Astrocyte (in vitro differentiated cells and primary cell): ENCODE measurements around the gene SBNO2. TPM values are rescaled to one million over a fixed set of nuclear protein-coding genes. Genes with fewer than 3 reads are reported as not detected.
A peak's percentile ranks its signal among the peaks of the same experiment; 100 is the strongest.

Experiments used
- DNase-seq: peaks from one replicate; pipeline ENCODE4 v3.0.0-alpha.2; 2010; ENCODE audit warnings: low read depth
- FAIRE-seq: peaks from 2 replicates; lab custom pipeline; 2011; peaks lifted over from hg19 to GRCh38; lab: Jason Lieb, UNC
- H2AFZ ChIP-seq: 2 replicates; pipeline ENCODE4 v1.6.0; 2012; ENCODE audit warnings: low read depth, low read length, inconsistent platforms
- H3K27ac ChIP-seq: 2 replicates; pipeline ENCODE4 v1.5.1; 2011; ENCODE audit warnings: low read depth, low read length, inconsistent platforms
- H3K27me3 ChIP-seq: 2 replicates; pipeline ENCODE4 v1.6.0; 2011; ENCODE audit warnings: low read length, inconsistent platforms; ENCODE audit not compliant: insufficient read depth
- H3K36me3 ChIP-seq: 2 replicates; pipeline ENCODE4 v1.5.1; 2011; ENCODE audit warnings: low read length, inconsistent platforms; ENCODE audit not compliant: insufficient read depth
- H3K4me1 ChIP-seq: 2 replicates; pipeline ENCODE4 v1.5.1; 2011; ENCODE audit warnings: low read length, inconsistent platforms; ENCODE audit not compliant: insufficient read depth
- H3K4me2 ChIP-seq: 2 replicates; pipeline ENCODE4 v1.6.0; 2012; ENCODE audit warnings: low read length, inconsistent platforms
- H3K4me3 ChIP-seq: 2 replicates; pipeline ENCODE4 v1.5.1; 2011; ENCODE audit warnings: low read depth, mild to moderate bottlenecking, low read length, inconsistent platforms; ENCODE audit not compliant: insufficient read depth
- H3K79me2 ChIP-seq: 2 replicates; pipeline ENCODE4 v1.6.0; 2012; ENCODE audit warnings: mild to moderate bottlenecking, low read length, inconsistent platforms; ENCODE audit not compliant: insufficient read depth
- H3K9ac ChIP-seq: 2 replicates; pipeline ENCODE4 v1.6.0; 2012; ENCODE audit warnings: mild to moderate bottlenecking, low read length, inconsistent platforms
- H3K9me3 ChIP-seq: 2 replicates; pipeline ENCODE4 v1.5.1; 2012; ENCODE audit warnings: low read depth, mild to moderate bottlenecking, low read length, inconsistent platforms; ENCODE audit not compliant: insufficient read depth
- H4K20me1 ChIP-seq: 2 replicates; pipeline ENCODE4 v1.6.0; 2012; ENCODE audit warnings: low read length, inconsistent platforms; ENCODE audit not compliant: insufficient read depth
- H3K27ac Mint-ChIP-seq: one replicate; pipeline ENCODE4 v1.8.0; 2021; ENCODE audit warnings: mild to moderate bottlenecking, mixed read lengths; ENCODE audit not compliant: unreplicated experiment
- H3K27me3 Mint-ChIP-seq: one replicate; pipeline ENCODE4 v1.8.0; 2021; ENCODE audit warnings: low read depth, mixed read lengths; ENCODE audit not compliant: unreplicated experiment
- H3K36me3 Mint-ChIP-seq: one replicate; pipeline ENCODE4 v1.8.0; 2021; ENCODE audit warnings: low read depth, mixed read lengths; ENCODE audit not compliant: unreplicated experiment
- H3K4me1 Mint-ChIP-seq: one replicate; pipeline ENCODE4 v1.8.0; 2021; ENCODE audit warnings: low read depth, mixed read lengths; ENCODE audit not compliant: unreplicated experiment
- H3K4me3 Mint-ChIP-seq: one replicate; pipeline ENCODE4 v1.8.0; 2021; ENCODE audit warnings: mild to moderate bottlenecking, moderate library complexity, mixed read lengths; ENCODE audit not compliant: unreplicated experiment
- H3K9me3 Mint-ChIP-seq: one replicate; pipeline ENCODE4 v1.8.0; 2021; ENCODE audit warnings: mild to moderate bottlenecking, mixed read lengths; ENCODE audit not compliant: unreplicated experiment
- CTCF ChIP-seq: IDR thresholded peaks from 2 replicates; pipeline ENCODE4 v1.5.1; 2011; ENCODE audit warnings: low read depth, mild to moderate bottlenecking, inconsistent platforms, low read length, moderate library complexity; ENCODE audit not compliant: insufficient read depth
- EZH2 ChIP-seq: IDR thresholded peaks from 2 replicates; pipeline ENCODE4 v1.6.1; 2012; ENCODE audit warnings: mild to moderate bottlenecking, low read length, inconsistent platforms; ENCODE audit not compliant: insufficient read depth
- total RNA-seq: library from RNA; stranded (reverse); gene quantifications from 2 replicates; pipeline ENCODE4 v1.2.1, GENCODE V29; 2021

The SBNO2 gene
- total RNA-seq, 1 donor from 2014 or later: 39.3 TPM

DNA sequence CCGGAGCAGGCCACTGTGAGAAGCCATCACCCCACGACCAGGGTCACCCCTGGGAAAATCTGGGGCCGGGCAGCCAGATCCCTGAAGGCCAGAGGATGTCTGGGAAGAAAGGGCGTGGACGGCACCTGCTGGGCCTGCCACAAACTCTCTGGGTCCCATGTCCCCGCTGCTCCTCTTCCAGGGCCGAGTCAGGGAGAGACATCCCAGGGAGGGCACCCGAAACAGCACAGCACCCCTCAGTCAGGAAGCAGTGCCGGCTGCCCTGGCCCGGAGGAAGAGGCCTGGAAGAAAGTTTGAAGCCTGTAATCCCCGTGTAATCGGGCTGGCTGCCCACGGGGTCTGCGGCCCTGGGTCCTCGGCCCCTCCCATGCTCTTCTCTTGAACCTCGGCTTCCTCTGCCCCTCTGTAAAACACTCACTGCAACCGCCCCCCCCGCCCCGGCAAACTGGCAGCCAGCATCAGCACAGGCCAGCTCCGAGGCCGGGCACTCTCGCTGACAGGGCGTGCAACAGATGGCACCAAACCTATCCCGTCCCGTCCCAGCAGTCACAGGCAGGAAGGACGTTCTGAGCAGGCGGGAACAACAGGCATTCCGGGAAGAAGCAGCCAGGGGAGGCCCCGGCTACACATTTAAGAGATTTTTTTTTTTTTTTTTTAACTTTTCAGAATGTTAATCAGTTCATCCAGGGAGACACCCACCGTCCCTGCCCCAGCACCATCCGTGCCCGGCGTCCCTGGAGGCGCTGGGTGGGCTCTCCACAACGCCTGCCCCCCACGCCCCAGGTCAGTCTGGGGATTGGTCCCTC is 1.5 kb downstream of the SBNO2 start:
- H3K36me3 Mint-ChIP-seq: peaks cover 2% of the 10 kb centered on the region
- TF ChIP-seq EZH2: no peak
- Histone ChIP-seq H3K27ac (peak overlapping the region; percentile 43), H3K36me3 (no peaks in the 10 kb centered on the region), H3K79me2 (peaks cover 65% of the 10 kb centered on the region), H3K4me3 (peak overlapping the region; percentile 79), H3K4me1 (peaks cover 49% of the 10 kb centered on the region), H3K27me3 (no peaks in the 10 kb centered on the region), H2AFZ (no peak overlapping the region), H3K4me2 (peak overlapping the region; percentile 99), H3K9me3 (no peaks in the 10 kb centered on the region), H4K20me1 (peaks cover 49% of the 10 kb centered on the region), H3K9ac (peak overlapping the region; percentile 91)
- peak overlapping the region; percentile 91 for H3K4me3 Mint-ChIP-seq
- FAIRE-seq (no peak), DNase-seq (peak; percentile 50)
- H3K4me1 Mint-ChIP-seq: peaks cover 20% of the 10 kb centered on the region
- H3K27me3 Mint-ChIP-seq: no peaks in the 10 kb centered on the region
- peak overlapping the region; percentile 53 for H3K27ac Mint-ChIP-seq
- no peaks in the 10 kb centered on the region for H3K9me3 Mint-ChIP-seq

- TF ChIP-seq EZH2 (no peak), CTCF (no peak)
- Mint-ChIP-seq H3K9me3 (no peaks in the 10 kb centered on the region), H3K4me1 (peaks cover 18% of the 10 kb centered on the region), H3K27me3 (no peaks in the 10 kb centered on the region), H3K36me3 (peaks cover 2% of the 10 kb centered on the region), H3K27ac (peak overlapping the region; percentile 53), H3K4me3 (peak overlapping the region; percentile 91)
- peak overlapping the region; percentile 91 for H3K9ac ChIP-seq
- no peak for DNase-seq
- FAIRE-seq: no peak
- peak overlapping the region; percentile 30 for H3K27ac ChIP-seq
- peaks cover 2% of the 10 kb centered on the region for H3K36me3 ChIP-seq
- H4K20me1 ChIP-seq: peaks cover 55% of the 10 kb centered on the region
- H3K79me2 ChIP-seq: peaks cover 72% of the 10 kb centered on the region
- H3K27me3 ChIP-seq: no peaks in the 10 kb centered on the region
- H3K9me3 ChIP-seq: no peaks in the 10 kb centered on the region
- H2AFZ ChIP-seq: no peak overlapping the region
- H3K4me3 ChIP-seq: peak overlapping the region; percentile 79
- peaks cover 42% of the 10 kb centered on the region for H3K4me1 ChIP-seq
- H3K4me2 ChIP-seq: peak overlapping the region; percentile 99
These were observed 2.2 kb downstream of the SBNO2 start for GRCh38 chr19:1171755-1172352.

DNA sequence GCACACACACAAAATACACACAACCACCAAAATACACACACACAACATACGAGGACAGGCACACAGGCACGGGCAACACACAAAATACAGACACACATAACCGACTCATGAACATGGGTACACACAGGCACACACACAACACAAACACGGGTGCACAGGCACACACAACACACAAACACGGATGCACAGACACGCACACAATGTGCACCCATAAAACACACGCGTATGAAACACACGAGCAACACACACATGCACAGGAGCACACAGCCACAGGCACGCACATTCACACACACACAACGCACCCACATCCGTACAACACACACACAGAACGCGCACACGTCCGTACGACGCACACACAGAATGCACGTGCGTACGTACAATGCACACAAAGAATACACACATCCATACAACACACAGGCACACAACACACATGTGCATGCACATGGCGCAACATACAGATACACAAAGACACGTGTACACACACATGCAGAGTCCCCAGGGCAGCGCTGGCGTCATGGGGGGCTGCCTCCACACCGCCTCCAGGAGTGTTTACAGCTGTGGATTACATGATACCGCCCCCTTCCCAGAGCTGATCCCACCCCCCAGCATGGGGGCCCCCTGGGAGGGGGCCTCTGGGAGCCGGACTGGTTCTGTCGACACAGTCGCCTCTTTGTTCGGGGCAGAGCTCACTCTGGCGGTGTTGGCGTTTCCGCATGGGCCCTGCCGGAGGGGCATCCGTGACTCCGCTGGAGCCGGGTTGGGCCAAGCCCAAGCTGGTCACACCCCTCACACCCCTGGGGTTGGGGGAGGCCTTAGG is 2.9 kb downstream of the SBNO2 start:
- no peak overlapping the region for H3K4me3 ChIP-seq
- no peak overlapping the region for H3K27ac ChIP-seq
- no peaks in the 10 kb centered on the region for H3K9me3 Mint-ChIP-seq
- peaks cover 41% of the 10 kb centered on the region for H3K4me1 ChIP-seq
- H3K36me3 Mint-ChIP-seq: peaks cover 4% of the 10 kb centered on the region
- H3K9ac ChIP-seq: no peak overlapping the region
- no peaks in the 10 kb centered on the region for H3K27me3 ChIP-seq
- TF ChIP-seq CTCF: no peak
- no peak for TF ChIP-seq EZH2
- H3K4me1 Mint-ChIP-seq: peaks cover 18% of the 10 kb centered on the region
- H3K36me3 ChIP-seq: peaks cover 4% of the 10 kb centered on the region
- H3K4me2 ChIP-seq: peak overlapping the region; percentile 99
- H3K27ac Mint-ChIP-seq: peak overlapping the region; percentile 15
- DNase-seq (no peak), FAIRE-seq (no peak)
- no peaks in the 10 kb centered on the region for H3K9me3 ChIP-seq
- no peaks in the 10 kb centered on the region for H3K27me3 Mint-ChIP-seq
- H3K4me3 Mint-ChIP-seq: peak overlapping the region; percentile 60
- peaks cover 63% of the 10 kb centered on the region for H4K20me1 ChIP-seq
- H2AFZ ChIP-seq: no peak overlapping the region
- H3K79me2 ChIP-seq: peaks cover 79% of the 10 kb centered on the region
